UCSD-AML1 (cell line): ENCODE measurements around the gene ERCC4.
A peak's percentile ranks its signal among the peaks of the same experiment; 100 is the strongest.
"Not testable (repeated sequence)": the region's sequence is repeated elsewhere in the genome, so short reads cannot be mapped to it uniquely, and the experiment has no call there.

Source experiments
- DNase-seq: peaks from one replicate; lab custom pipeline; 2025; ENCODE audit not compliant: unreplicated experiment; lab: John Stamatoyannopoulos, UW

The ERCC4 gene

DNA sequence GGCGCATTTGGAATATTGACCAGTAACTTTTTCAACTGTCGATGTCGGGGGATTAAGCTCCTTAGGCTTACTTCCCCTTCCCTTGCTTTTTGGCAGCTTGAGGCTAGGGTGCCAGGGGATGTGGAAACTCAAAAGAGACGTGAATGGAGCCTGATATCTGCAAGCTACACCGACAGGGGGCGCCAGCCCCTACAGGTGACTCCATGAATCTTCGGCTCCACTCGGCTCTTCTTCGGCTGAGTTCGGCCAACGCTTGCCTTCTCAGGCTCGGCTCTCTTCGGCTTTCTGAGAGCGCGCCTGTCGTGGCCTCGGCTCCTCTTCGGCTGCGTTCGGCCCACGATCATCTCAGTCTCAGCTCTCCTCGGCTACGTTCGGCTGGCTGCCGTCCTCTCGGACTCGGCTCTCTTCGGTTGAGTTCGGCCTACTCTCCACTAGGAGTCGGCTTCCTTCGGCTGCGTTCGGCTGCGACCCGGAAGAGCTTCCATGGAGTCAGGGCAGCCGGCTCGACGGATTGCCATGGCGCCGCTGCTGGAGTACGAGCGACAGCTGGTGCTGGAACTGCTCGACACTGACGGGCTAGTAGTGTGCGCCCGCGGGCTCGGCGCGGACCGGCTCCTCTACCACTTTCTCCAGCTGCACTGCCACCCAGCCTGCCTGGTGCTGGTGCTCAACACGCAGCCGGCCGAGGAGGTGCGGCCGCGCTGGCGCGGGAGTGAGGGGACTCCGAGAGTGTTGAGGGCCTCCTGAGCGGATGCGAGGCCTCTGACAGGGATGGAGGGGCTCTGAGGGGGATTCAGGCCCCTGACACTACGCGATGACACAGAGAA lies at the start of gene ERCC4:
Gene ERCC4, plus strand, starts transcription at position 472 of the 827 bp plus-strand sequence. Its CDS starts 12 bp downstream, at position 484.
- DNase-seq: peak; percentile 99

DNA sequence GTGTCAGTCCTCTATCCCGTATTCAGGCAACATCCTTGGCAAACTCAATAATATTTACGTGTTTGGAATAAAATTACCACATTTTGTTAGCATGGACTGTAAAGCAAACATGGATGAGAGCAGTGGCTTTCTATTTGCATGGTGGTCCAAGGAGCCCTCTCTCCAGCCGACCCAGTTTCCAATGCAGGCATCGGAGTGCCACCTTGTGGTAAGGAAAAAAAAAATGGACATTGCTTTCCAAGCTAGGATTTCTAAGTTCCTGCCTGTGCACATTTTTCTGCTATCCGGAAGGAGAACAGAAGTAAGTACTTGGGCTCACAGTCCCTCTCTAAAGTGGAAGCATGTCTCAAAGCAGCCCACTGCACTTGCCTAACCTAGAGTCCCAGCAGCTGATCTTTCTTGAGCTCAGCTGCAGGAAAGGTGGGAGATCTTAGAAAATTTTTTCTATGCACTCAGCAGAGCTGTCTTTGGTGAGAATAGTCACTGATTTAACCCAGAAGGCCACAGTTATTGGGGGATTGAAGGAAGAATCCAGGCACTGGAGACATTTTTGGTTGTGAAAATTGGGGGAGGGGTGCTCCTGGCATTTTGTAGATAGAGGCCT lies 46.0 kb upstream of the ERCC4 start:
- DNase-seq: no peak

DNA sequence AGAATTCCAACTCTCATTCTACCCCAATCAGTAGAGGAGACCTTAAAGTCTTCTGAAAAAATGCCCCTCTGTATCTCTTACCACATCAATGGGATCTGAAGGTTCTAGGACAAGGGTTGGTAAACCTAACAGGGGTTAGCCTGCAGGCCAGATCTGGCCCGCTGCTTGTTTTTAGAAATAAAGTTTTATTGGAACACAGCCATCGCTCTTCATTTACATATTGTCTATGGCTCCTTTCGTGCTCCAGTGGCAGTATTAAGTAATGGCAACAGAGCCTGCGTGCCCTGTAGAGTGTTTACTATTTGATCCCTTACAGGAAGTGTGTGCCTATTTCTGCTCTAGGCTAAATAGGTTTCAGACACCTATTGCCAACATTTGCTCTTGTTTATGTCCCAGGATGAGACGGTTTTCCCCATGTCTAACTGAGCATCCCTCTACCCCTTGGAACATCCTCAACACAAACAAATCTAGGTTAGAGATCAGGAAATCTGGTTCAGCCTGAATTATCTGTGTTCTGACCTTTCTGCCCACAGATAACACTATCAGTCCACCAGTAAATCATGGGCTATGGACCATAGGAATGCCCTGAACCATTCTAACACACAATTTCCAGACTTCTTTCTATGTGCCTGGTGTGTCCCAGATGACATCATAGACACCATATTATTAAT lies 44.2 kb upstream of the ERCC4 start:
- DNase-seq: no peak

DNA sequence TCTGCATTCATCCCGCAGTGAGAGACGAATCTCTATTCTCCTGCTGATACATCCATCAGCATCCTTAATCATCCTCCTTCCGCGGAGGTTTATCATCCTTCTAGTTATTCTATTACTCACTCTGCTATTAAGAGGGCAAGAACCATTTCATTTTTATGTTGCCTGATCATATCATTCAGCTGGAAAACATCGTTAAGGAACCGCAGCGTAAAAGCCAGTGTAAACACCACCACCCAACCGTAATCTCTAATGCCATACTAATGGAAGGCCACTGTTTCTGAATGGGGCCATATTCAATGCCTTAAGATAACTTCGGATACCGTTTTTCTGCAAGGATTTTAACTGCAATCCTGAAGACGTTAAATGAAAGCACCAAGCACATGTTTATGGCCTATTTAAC lies 36.7 kb upstream of the ERCC4 start:
- DNase-seq: no peak

DNA sequence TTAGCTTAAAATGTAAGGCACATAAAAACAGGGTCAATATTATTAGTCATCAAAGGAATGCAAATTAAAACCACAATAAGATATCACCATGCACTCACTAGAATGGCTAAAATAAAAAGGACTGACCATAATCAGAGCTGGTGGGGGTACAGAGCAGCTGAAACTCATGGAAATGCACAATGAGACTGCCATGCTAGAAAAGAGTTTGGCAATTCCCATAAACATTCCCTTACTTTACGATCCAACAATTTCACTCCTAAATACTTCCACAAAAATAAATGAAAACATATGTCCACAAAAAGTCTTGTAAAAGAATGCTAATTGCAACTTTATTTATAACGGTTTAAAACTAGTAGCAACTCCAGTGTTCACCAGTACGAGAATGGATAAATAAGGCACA lies 36.1 kb upstream of the ERCC4 start:
- DNase-seq: no peak

DNA sequence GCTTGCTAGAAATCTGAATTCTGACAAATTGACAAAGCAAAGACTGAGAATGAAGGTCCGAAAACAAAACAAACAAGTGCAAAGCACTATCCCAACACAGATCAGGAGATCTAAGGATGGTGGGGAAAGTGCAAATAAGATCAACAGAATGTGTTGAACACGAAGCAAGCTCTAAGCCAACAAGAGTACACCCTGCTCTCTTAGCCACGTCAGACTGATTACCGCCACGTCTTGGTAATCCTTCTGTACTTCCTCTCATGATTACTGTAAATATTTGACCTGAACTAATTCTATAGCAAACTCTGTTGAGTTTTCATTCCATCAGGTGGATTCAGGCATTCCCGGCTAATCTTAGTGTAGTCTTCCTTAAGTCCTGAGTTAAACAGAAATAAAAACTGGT lies 34.3 kb upstream of the ERCC4 start:
- DNase-seq: no peak

DNA sequence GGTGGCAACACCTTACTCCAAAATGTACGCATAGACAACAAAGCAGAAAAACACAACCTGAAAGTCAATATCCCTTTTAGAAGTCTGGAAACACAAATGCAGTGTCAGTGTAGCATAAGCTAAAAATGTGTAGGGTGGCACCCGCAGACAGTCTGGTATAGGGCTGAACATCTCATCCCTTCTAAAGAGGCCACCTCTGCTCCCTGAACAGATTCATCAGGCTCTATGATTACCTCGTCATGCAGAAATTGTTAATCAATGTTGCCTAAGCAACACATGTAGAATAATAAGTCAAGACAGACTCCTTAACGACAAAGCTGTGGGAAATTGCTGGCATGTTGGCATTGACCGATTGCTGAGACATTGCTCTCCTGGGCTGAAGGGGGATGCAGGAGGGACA lies 33.3 kb upstream of the ERCC4 start:
- DNase-seq: no peak

DNA sequence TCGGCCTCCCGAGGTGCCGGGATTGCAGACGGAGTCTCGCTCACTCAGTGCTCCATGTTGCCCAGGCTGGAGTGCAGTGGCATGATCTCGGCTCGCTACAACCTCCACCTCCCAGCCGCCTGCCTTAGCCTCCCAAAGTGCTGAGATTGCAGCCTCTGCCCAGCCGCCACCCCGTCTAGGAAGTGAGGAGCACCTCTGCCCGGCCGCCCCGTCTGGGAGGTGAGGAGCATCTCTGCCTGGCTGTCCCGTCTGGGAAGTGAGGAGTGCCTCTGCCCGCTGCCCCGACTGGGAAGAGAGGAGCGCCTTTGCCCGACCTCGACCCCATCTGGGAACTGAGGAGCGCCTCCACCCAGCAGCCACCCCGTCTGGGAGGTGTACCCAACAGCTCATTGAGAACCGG lies 30.6 kb upstream of the ERCC4 start:
- not testable (repeated sequence) for DNase-seq

DNA sequence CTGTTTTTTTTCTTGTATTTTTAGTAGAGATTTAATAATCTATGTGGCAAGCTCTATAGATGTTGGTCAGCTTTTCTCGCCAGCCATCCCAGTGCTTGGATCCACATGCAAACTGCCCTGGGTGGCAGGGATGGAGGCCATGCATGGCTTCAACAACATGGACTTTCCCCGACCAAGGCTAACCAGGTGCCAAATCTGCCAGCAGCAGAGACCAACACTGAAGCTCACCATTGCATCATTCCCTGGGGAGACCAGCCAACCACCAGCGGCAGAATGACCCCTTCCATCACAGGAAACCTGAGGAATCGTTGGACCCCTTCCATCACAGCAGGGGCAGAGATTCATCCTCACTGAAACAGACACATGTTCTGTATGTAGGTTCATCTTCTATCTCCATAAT lies 27.7 kb upstream of the ERCC4 start:
- DNase-seq: no peak

DNA sequence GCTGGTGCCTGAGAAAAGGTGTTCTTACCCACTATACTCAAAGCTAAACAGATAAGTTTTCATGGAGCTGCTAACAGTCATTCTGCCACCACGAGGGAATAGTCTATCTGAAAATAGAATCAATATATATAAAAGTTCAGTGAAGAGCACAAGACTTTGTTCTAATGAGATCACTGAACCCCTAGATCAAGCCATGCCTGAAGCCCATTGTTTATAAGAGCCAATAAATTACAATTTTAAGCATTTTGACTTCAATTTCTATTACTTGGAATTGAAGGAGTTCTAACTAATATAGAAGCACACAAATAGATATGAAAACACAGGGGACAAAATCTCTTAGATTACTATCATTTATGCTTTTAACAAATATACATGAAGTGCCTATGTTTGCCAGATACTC lies 24.4 kb upstream of the ERCC4 start:
- DNase-seq: no peak

DNA sequence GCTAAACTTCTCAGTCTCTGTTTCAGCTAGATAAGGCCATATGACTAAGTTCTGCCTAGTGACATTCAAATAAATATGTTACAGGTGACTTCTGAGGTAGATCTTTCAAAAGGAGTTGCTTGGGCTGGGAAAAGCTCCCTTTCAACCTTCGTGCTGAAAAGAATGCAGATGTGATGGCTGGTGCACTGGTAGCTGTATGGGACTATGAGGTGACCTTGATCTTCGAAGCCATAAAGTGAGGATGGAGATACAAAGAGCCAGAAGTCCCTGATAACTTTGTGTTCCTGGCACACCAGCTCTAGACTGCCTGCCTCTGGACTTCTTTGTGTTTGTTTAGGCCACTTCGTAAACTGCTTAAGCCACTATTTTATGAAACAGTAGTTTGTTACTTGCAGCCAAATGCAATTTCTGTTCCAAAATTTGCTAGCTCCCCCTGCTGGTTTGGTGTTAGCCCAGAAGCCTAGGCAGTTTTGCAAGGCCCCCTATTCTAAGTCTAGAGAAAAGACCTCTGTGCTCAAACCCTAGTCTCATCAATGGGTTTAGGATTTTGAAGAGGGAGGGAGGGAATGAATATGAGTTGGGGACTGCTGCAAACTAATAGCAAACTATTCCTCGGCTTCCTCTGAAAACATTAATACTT lies 23.3 kb upstream of the ERCC4 start:
- DNase-seq: no peak

DNA sequence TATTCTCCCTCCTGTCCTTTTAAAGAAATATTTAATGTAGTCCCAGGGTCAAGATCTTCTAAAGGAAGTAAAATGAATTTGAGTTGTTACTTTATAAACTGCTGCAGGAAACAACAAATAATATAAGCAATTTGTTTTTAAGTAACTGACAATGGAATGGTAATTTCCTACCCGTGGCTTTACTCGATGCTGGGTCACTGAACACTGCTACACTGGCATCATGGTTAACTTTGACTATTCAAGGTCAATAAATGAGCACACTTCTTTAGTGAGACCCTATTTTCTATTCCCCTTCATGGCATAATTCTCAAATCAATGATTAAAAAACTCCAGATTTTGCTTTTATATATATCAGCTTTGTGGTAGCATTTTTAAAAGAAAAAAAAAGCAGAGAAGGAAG lies 22.1 kb upstream of the ERCC4 start:
- no peak for DNase-seq

DNA sequence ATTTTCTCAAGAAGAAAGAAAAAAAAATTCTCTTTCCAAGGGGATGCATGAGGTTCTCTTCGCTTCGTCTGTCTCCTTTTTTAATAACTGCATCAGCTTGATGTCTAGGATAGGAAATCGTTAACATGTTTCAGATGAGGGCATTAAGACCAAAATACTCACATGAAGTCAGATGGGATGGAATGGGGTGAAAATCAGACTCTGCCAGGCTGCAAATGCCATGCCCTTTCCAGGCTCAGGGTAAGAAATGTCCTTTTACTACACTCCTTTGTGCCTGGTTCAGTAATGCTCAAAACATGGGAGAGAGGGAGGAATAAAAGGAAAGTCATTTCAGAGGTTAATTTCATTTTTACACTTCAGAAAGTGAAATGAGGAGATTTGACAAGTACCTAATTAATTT lies 21.7 kb upstream of the ERCC4 start:
- DNase-seq: no peak

DNA sequence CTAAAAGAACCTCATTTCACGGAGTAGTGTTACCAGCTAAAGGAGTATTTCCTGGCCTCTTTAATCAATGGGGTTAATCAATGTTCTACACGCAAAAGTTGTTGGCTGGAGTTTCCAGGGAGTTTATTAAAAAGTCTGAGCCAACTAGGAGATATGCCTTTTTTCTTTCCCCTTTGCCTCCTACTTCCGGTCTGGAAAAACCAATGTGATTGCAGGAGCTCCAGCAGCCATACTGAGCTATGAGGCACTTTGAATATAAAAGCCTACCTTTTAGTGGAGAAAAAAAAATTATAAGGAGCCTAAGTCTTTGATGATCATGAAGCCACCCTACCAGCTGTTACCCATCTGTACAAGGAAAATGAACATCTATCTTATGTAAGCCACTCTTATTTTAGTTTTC lies 17.9 kb upstream of the ERCC4 start:
- DNase-seq: no peak

DNA sequence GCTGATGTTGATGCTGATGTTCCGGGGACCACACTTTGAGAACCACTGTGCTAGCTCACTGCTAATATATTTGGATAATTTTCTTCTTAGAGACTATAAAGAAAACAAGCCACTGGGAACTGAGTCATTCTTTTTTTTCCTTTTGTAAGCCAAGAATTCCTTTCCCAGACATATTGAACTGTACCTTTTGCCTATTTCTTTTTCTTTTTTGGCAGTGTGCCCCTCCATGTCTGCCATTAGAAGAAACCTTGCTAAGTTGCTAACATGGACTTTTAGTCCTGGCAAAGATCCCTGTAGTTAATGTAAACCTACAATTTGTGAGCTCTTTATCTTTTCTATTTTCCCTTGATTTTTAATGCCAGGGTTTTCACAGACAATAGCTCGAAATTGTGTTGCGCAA lies 17.3 kb upstream of the ERCC4 start:
- DNase-seq: no peak

DNA sequence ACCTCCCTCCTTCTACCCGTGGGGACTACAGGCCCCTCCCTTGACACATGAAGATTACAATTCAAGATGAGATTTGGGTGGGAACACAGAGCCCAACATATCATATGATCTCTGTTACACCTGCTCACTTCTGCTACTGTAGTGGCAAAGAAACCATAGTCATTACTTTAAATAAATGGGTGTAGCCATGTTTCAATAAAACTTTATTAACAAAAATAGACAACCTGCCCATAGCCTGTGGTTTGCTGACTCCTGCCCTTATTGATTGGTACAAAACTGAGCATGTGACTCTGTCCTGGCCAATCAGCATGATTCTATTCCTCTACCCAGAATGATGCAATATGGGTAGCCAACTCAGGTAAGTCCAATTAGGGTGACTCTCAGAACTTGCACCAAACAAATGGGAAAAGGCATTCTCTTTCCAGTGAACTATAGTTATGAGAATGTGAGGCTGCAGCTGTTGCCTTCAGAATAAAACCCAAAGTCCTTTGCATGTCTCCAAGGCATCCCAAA lies 15.7 kb upstream of the ERCC4 start:
- no peak for DNase-seq

DNA sequence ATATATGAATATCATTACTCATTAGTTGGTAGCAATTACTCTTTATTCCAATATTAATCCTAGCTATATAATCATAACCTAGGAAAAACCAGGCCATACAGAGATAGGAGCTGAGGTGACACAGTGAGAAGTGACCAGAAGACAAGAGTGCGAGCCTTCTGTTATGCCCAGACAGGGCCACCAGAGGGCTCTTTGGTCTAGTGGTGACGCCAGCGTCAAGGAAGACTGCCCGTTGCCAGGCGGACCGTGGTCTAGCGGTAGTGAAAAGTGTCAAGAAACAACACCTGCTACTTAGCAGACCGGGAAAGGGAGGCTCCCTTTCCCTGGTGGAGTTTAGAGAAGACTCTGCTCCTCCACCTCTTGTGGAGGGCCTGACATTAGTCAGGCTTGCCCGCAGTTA lies 15.1 kb upstream of the ERCC4 start:
- peak; percentile 33 for DNase-seq

DNA sequence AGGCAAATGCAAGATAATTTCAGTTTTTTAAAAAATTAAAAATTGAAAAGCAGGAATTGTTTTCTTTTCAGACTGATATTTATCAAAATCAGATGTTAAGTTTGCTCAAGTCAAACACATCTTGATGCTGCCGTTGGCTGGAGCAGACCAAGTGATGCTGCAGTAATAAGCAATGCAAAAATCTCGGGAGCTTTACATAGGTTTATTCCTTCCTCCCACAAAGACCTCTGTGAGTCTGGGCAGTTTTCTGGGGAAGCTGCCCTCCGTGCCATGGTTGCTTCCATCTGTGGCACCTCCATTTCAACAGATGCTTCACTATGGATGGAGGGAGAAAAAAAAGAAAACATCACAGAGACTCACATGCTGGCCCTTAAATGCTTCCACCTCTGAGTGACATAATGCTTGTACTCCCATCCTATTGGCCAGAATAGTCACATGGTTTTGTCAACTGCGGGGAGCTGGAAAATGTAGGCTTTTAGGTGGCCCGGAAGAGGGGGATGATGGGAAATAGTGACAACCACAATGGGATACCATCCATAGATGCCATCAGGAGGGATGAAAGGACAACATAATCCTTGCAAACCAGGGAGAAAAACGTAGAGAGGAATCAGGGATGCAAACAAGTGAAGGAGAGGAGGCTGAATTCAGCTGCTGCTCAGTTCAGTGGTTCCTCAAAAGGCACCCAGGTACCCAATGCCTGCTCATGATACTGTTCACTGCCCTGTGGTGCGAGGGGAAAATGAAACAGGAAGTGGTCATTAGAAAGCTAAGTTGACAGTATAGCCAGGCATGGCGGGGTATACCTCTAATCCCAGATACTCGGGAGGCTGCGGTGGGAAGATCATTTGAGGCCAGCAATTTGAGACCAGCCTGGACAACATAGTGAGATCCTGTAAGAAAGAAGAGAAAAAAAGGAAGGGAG lies 13.5 kb upstream of the ERCC4 start:
- DNase-seq: no peak

DNA sequence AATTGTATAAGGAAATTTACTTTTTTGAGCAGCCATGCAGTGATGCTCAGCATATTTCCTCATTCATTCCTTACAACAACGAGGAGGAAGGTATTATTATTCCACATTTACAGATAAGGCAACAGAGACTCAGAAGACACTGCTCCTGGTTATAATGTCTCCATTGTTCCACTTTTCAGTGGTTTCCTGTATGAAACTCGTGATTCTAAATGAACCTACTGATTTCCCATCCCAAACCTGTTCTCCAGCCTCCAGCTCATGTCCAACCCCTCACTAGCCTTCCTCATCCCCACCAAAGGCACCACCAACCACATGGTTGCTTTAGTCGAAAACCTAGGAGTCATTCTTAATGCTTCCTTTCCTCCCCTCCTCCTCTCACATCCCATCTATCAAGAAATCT lies 12.5 kb upstream of the ERCC4 start:
- no peak for DNase-seq

DNA sequence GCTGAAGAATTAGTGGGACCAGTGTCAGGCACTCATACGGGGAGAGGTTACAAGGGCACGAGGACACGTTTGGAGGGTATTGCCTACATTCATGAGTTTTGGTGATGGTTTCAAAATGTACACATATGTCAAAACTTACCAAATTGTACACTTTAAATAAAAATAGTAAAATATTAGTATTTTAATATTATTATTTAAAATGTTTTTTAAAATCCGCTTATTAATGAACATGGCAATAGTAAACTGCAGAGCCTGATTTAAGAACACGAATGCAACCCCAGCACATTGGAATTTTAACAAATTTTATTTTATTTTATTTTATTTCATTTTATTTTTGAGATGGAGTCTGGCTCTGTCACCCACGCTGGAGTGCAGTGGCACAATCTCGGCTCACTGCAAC lies 10.9 kb upstream of the ERCC4 start:
- DNase-seq: no peak
